ENCODE results near the gene PPP4R2. TPM values are rescaled to one million over a fixed set of nuclear protein-coding genes. Genes with fewer than 3 reads are reported as not detected.
"Not testable (repeated sequence)": the region's sequence is repeated elsewhere in the genome, so short reads cannot be mapped to it uniquely, and the experiment has no call there.

The PPP4R2 gene
- total RNA-seq, 1 donor from 2014 or later, result 65.7 TPM

DNA sequence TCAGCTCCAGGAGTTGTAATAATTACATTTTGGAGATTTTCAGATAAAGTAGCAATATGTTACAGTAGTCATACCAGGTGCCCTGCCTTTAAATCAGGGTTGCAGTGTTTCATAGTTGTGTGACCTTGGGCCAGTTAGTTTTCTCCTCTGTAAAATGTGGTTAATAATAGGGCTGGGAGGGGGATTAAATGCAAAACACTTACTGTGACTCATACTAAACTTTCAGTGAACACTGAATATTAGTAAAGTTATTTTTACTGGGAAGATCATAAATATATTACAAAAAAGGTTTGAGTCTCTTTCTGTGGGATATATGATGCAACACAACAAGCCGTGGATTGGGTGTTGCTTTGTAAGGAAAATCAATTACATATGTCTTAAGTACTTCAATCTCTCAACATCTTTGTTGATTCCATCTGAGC, 63.7 kb downstream of the PPP4R2 start:
- DNase-seq, result no peak
- TF ChIP-seq, protein P1, sequence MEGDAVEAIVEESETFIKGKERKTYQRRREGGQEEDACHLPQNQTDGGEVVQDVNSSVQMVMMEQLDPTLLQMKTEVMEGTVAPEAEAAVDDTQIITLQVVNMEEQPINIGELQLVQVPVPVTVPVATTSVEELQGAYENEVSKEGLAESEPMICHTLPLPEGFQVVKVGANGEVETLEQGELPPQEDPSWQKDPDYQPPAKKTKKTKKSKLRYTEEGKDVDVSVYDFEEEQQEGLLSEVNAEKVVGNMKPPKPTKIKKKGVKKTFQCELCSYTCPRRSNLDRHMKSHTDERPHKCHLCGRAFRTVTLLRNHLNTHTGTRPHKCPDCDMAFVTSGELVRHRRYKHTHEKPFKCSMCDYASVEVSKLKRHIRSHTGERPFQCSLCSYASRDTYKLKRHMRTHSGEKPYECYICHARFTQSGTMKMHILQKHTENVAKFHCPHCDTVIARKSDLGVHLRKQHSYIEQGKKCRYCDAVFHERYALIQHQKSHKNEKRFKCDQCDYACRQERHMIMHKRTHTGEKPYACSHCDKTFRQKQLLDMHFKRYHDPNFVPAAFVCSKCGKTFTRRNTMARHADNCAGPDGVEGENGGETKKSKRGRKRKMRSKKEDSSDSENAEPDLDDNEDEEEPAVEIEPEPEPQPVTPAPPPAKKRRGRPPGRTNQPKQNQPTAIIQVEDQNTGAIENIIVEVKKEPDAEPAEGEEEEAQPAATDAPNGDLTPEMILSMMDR (IDR thresholded peaks at IDR 0.05), result no peak
- no peaks in the 10 kb centered on the region for H3K9me3 ChIP-seq
- peaks cover 37% of the 10 kb centered on the region for H3K36me3 ChIP-seq
- H3K4me1 ChIP-seq, result peaks cover 9% of the 10 kb centered on the region
- H3K27ac ChIP-seq, result no peak overlapping the region
- no peaks in the 10 kb centered on the region for H3K27me3 ChIP-seq
- H3K4me3 ChIP-seq, result no peak overlapping the region
- intact Hi-C loops (cut with DNase I), result no loop called here
- ATAC-seq, result no peak

DNA sequence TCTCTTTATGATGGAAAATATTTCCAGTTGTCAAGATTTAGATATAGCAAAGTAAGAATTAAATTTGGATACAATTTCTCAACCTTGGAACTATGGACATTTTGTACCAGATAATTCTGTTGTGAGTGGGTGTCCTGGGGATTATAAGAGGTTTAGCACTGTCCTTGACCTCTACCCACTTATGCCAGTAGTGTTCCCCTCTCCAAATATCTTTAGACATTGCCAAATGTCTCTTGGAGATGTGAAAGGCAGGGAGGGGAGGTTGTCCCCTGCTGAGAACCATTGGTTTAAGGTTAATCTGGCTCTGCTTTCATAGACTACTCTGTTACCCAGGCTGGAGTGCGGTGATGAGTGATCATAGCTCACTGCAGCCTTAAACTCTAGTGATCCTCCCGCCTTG, 64.8 kb downstream of the PPP4R2 start, which contains the start of gene EBLN2:
EBLN2 (plus strand) TSS at position 244 of the 400 bp plus-strand sequence. CDS start 423 bp downstream, outside the sequence.
- peaks cover under 1% of the 10 kb centered on the region for H3K4me1 ChIP-seq
- DNase-seq, result no peak
- peaks cover 44% of the 10 kb centered on the region for H3K36me3 ChIP-seq
- ATAC-seq, result peak; percentile 15
- no peaks in the 10 kb centered on the region for H3K9me3 ChIP-seq
- intact Hi-C loops (cut with DNase I), result no loop called here
- no peak within 1 kb of the TSS for H3K4me3 ChIP-seq
- no peaks in the 10 kb centered on the region for H3K27me3 ChIP-seq
- H3K27ac ChIP-seq, result peak within 1 kb of the TSS; percentile 14
- TF ChIP-seq, protein P1 (IDR thresholded peaks at IDR 0.05), result no peak

- DNase-seq; ATAC-seq; H3K27ac ChIP-seq; H3K4me3 ChIP-seq; H3K9me3 ChIP-seq; intact Hi-C loops (cut with DNase I); H3K4me1 ChIP-seq; H3K27me3 ChIP-seq: not testable (repeated sequence)
- peaks cover 53% of the 10 kb centered on the region for H3K36me3 ChIP-seq
These were observed 69.6 kb downstream of the PPP4R2 start for GRCh38 chr3:73066243-73066642.

- no peaks in the 10 kb centered on the region for H3K4me1 ChIP-seq
- peaks cover 38% of the 10 kb centered on the region for H3K36me3 ChIP-seq
- TF ChIP-seq, protein P1 (IDR thresholded peaks at IDR 0.05), result no peak
- H3K27ac ChIP-seq, result no peak overlapping the region
- no peaks in the 10 kb centered on the region for H3K27me3 ChIP-seq
- H3K9me3 ChIP-seq, result no peaks in the 10 kb centered on the region
- no peak for DNase-seq
- intact Hi-C loops (cut with DNase I), result no loop called here
- H3K4me3 ChIP-seq, result no peak overlapping the region
- ATAC-seq, result no peak
These were observed 71.8 kb downstream of the PPP4R2 start for GRCh38 chr3:73068419-73068818.

- no peak for ATAC-seq
- H3K27ac ChIP-seq, result no peak overlapping the region
- no peaks in the 10 kb centered on the region for H3K4me1 ChIP-seq
- TF ChIP-seq, protein P1 (IDR thresholded peaks at IDR 0.05), result no peak
- no peaks in the 10 kb centered on the region for H3K9me3 ChIP-seq
- intact Hi-C loops (cut with DNase I), result no loop called here
- peaks cover 30% of the 10 kb centered on the region for H3K36me3 ChIP-seq
- no peak overlapping the region for H3K4me3 ChIP-seq
- no peaks in the 10 kb centered on the region for H3K27me3 ChIP-seq
- no peak for DNase-seq
These were observed 72.6 kb downstream of the PPP4R2 start for GRCh38 chr3:73069187-73069586.

DNA sequence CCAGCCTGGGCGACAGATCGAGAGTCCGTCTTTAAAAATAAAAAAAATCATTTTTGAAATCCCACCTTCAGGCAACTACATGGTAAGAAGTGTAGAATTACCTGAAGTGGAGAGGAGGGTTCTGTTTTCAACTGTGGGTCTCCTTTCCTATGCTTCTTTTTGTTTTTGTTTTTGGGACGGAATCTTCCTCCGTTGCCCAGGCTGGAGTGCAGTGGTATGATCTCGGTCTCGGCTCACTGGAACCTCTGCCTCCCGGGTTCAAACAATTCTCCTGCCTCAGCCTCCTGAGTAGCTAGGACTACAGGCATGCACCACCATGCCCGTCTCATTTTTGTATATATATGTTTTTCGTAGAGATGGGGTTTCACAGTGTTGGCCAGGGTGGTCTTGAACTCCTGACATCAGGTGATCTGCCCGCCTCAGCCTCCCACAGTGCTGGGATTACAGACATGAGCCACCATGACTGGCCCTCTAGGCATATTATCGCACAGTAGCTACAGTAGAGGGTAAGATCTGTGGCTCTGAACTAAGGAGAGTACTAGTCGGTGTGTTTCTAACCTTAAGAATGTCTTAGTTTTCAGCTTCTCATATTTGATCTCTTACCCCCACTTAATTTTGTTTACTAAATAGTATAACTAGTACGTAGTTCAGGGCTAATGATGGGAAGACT, 73.3 kb downstream of the PPP4R2 start:
- no peak overlapping the region for H3K4me3 ChIP-seq
- H3K27ac ChIP-seq, result no peak overlapping the region
- H3K9me3 ChIP-seq, result no peaks in the 10 kb centered on the region
- ATAC-seq (no peak), DNase-seq (no peak)
- TF ChIP-seq, protein P1 (IDR thresholded peaks at IDR 0.05), result no peak
- no peaks in the 10 kb centered on the region for H3K27me3 ChIP-seq
- peaks cover 23% of the 10 kb centered on the region for H3K36me3 ChIP-seq
- intact Hi-C loops (cut with DNase I), result no loop called here
- no peaks in the 10 kb centered on the region for H3K4me1 ChIP-seq

All from upper lobe of right lung (tissue), 1 donor.